HepG2 (cell line): Measurements from ENCODE around the gene ZNF618. TPM values are rescaled to one million over a fixed set of nuclear protein-coding genes. Genes with fewer than 3 reads are reported as not detected.

Experiments
- ARID4A ChIP-seq: sonication (generic); formaldehyde crosslinking; IDR thresholded peaks from 2 replicates; pipeline ENCODE4 v1.5.0; 2020; ENCODE audit warnings: mild to moderate bottlenecking, missing genetic modification reagents, borderline replicate concordance
- ATF3 ChIP-seq: sonication (generic); formaldehyde crosslinking; IDR thresholded peaks from 2 replicates; pipeline ENCODE4 v1.4.0; 2020; ENCODE audit warnings: missing genetic modification reagents
- GATAD2A ChIP-seq: IDR thresholded peaks from 2 replicates; pipeline ENCODE4 v1.6.1; 2016
- IKZF5 ChIP-seq: IDR thresholded peaks from 2 replicates; pipeline ENCODE4 v1.6.1; 2018; ENCODE audit warnings: missing genetic modification reagents, mild to moderate bottlenecking, missing compliant biosample characterization
- MYNN ChIP-seq: sonication (generic); formaldehyde crosslinking; IDR thresholded peaks from 2 replicates; pipeline ENCODE4 v1.4.0; 2020; ENCODE audit warnings: mild to moderate bottlenecking, low read depth, missing genetic modification reagents
- PHF20 ChIP-seq: sonication (generic); formaldehyde crosslinking; IDR thresholded peaks from 2 replicates; pipeline ENCODE4 v1.5.0; 2020; ENCODE audit warnings: mild to moderate bottlenecking, missing genetic modification reagents
- POLR2AphosphoS5 ChIP-seq: IDR thresholded peaks from 2 replicates; pipeline ENCODE4 v1.6.1; 2012; ENCODE audit warnings: low read depth, low read length
- SKI ChIP-seq: fragments of 450-650 bp; IDR thresholded peaks from one replicate; pipeline ENCODE4 v1.6.1; 2018; ENCODE audit warnings: mild to moderate bottlenecking; ENCODE audit not compliant: partially characterized antibody
- SMAD9 ChIP-seq: sonication (generic); formaldehyde crosslinking; IDR thresholded peaks from 2 replicates; pipeline ENCODE4 v1.5.1; 2020; ENCODE audit warnings: mild to moderate bottlenecking, missing genetic modification reagents
- THAP11 ChIP-seq: IDR thresholded peaks from 2 replicates; pipeline ENCODE4 v1.6.1; 2016; ENCODE audit warnings: missing biosample characterization, missing genetic modification reagents
- ZFX ChIP-seq: sonication (generic); formaldehyde crosslinking; IDR thresholded peaks from 2 replicates; pipeline ENCODE4 v1.4.0; 2020; ENCODE audit warnings: mild to moderate bottlenecking, low read depth, missing genetic modification reagents, moderate library complexity
- ZNF3 ChIP-seq: IDR thresholded peaks from 2 replicates; pipeline ENCODE4 v1.7.0; 2017; ENCODE audit warnings: inconsistent platforms
- ZNF687 ChIP-seq: sonication (generic); formaldehyde crosslinking; IDR thresholded peaks from 2 replicates; pipeline ENCODE4 v1.5.1; 2020; ENCODE audit warnings: mild to moderate bottlenecking, missing genetic modification reagents, moderate library complexity
- polyA plus RNA-seq, 8 experiments: library from polyadenylated mRNA; depleted of rRNA in 3 of 8; stranded (reverse) in 7 of 8; unstranded in 1 of 8; fragments of >200 nt; fragmentation: Illumina TruSeq in 4 of 8; extraction: Trizol in 4 of 8; gene quantifications; 2 replicates each; pipeline versions ENCODE4 v1.2.1 to v1.2.3, GENCODE V29; 2011 to 2016; ENCODE audit warnings: low read depth in 4 of 8, missing spikeins in 1 of 8, mixed read lengths in 1 of 8; ENCODE audit not compliant: insufficient read depth in 1 of 8
- total RNA-seq, 5 experiments: library from RNA; depleted of rRNA; stranded (reverse); fragments of >200 nt; fragmentation: Illumina TruSeq; extraction: Trizol; gene quantifications; 2 replicates each; pipeline ENCODE4 v1.2.3, GENCODE V29; 2016; ENCODE audit warnings: low read depth in 1 of 5
- TF ChIP-seq, protein P1 (sequence below): sonication (generic); formaldehyde crosslinking; IDR thresholded peaks from 2 replicates; pipeline ENCODE4 v1.9.0; 2021; ENCODE audit warnings: missing genetic modification reagents, mild to moderate bottlenecking, borderline replicate concordance
- TF ChIP-seq, protein P2 (sequence below): IDR thresholded peaks from 2 replicates; pipeline ENCODE4 v1.6.1; 2012; ENCODE audit warnings: low read depth, low read length, improper control_type of control experiment

ZNF618 gene
- total and polyA plus RNA-seq, 2 of the 13 experiments (the other 11 are each of a cell fraction or from before 2014, with no cell fraction given): 0.07 TPM

DNA sequence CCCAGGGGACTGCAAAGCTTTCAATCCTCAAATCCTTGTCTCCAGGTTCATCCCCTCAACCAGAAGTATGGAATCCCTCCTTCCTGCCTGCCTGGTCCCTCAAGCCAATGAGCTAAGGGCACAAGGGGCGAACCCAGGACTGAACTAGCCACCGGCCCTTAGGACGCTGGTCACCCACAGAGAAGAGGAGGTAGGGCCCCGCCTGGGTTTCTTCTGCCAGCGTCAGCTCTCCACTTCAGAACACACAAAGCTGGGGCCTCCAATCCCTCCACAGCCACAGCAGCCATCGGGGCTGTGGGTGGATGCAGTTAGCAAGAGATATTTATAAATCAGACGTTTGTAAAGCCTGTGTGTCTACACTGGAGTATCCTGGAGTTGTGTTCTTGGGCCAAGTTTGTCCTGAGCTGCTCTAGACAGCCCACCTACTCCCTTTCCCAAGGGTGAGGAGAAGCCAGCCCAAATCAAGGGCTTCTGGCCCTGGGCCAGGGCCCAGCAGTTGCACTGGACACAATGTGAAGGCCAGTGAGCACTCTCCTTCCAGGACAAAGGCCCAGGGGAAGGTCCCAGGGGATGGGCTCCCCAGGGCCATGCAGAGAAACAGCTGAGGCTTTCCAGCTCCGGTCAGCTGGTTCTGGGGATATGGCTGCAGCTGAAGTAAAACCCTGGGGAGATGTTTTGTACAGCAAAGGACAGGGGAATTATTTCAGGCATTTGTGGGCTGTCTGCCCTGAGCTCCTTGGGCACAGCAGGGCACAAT, 183.1 kb downstream of the ZNF618 start (continued):
- TF ChIP-seq ZNF687: peak; percentile 73
- TF ChIP-seq POLR2AphosphoS5: peak; percentile 22
- no peak for TF ChIP-seq SKI
- TF ChIP-seq GATAD2A (CRISPR knock-in tag): peak; percentile 19; the same call in 1 of the 2 replicates
- no peak for TF ChIP-seq PHF20
- TF ChIP-seq IKZF5 (CRISPR knock-in tag): peak; percentile 59
- 0 out of 2 replicates have a peak, but pooled peaks have one; percentile 48 for TF ChIP-seq MYNN
- no peak; the same call in 1 of the 2 replicates for TF ChIP-seq ARID4A (CRISPR knock-in tag)
- TF ChIP-seq THAP11: 0 out of 2 replicates have a peak, but pooled peaks have one; percentile 9
- TF ChIP-seq ZFX (CRISPR knock-in tag): peak; percentile 37
- TF ChIP-seq, protein P1, sequence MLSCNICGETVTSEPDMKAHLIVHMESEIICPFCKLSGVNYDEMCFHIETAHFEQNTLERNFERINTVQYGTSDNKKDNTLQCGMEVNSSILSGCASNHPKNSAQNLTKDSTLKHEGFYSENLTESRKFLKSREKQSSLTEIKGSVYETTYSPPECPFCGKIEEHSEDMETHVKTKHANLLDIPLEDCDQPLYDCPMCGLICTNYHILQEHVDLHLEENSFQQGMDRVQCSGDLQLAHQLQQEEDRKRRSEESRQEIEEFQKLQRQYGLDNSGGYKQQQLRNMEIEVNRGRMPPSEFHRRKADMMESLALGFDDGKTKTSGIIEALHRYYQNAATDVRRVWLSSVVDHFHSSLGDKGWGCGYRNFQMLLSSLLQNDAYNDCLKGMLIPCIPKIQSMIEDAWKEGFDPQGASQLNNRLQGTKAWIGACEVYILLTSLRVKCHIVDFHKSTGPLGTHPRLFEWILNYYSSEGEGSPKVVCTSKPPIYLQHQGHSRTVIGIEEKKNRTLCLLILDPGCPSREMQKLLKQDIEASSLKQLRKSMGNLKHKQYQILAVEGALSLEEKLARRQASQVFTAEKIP: no peak
- no peak for TF ChIP-seq ATF3 (CRISPR knock-in tag)
- TF ChIP-seq, protein P2, sequence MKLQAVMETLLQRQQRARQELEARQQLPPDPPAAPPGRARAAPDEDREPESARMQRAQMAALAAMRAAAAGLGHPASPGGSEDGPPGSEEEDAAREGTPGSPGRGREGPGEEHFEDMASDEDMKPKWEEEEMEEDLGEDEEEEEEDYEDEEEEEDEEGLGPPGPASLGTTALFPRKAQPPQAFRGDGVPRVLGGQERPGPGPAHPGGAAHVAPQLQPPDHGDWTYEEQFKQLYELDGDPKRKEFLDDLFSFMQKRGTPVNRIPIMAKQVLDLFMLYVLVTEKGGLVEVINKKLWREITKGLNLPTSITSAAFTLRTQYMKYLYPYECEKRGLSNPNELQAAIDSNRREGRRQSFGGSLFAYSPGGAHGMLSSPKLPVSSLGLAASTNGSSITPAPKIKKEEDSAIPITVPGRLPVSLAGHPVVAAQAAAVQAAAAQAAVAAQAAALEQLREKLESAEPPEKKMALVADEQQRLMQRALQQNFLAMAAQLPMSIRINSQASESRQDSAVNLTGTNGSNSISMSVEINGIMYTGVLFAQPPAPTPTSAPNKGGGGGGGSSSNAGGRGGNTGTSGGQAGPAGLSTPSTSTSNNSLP: no peak
- no peak for TF ChIP-seq ZNF3 (CRISPR knock-in tag)
- no peak for TF ChIP-seq SMAD9 (CRISPR knock-in tag)
